Mammary epithelial cell (primary cell): ENCODE results near the gene LYST.

ENCODE experiments used
- EZH2 ChIP-seq: IDR thresholded peaks from 2 replicates; pipeline ENCODE4 v1.6.1; 2012; ENCODE audit warnings: low read length, inconsistent platforms, borderline replicate concordance
- TF ChIP-seq, protein P1 (sequence below), 2 donors: IDR thresholded peaks in 1 of 2; conservative IDR thresholded peaks in 1 of 2; 2 replicates each; pipeline ENCODE4 v1.5.1; 2011 to 2012; ENCODE audit warnings: inconsistent platforms in 2 of 2, low read length in 2 of 2, mild to moderate bottlenecking in 2 of 2, control low read depth in 1 of 2, low read depth in 1 of 2; ENCODE audit not compliant: insufficient read depth in 1 of 2; ENCODE audit errors: extremely low read depth in 1 of 2

DNA sequence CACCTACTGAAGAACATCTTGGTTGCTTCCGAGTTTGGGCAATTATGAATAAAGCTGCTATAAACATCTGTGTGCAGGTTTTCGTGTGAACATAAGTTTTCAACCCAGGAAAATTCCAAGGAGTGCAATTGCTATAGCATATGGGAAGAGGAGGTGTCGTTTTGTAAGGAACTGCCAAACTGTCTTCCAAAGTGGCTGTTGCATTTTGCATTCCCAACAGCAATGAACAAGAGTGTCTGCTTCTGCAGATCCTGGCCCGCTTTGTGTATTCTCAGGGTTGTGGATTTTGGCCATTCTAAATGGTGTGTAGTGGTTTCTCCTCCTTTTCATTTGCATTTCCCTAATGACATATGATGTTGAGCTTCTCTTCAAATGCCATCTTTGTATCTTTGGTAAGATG lies 240.9 kb downstream of the LYST start:
- no peak for TF ChIP-seq EZH2
- TF ChIP-seq, protein P1, sequence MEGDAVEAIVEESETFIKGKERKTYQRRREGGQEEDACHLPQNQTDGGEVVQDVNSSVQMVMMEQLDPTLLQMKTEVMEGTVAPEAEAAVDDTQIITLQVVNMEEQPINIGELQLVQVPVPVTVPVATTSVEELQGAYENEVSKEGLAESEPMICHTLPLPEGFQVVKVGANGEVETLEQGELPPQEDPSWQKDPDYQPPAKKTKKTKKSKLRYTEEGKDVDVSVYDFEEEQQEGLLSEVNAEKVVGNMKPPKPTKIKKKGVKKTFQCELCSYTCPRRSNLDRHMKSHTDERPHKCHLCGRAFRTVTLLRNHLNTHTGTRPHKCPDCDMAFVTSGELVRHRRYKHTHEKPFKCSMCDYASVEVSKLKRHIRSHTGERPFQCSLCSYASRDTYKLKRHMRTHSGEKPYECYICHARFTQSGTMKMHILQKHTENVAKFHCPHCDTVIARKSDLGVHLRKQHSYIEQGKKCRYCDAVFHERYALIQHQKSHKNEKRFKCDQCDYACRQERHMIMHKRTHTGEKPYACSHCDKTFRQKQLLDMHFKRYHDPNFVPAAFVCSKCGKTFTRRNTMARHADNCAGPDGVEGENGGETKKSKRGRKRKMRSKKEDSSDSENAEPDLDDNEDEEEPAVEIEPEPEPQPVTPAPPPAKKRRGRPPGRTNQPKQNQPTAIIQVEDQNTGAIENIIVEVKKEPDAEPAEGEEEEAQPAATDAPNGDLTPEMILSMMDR (conservative IDR thresholded peaks at IDR 0.05 in 1 of 2, IDR thresholded peaks at IDR 0.05 in 1 of 2; ENCODE audit: extremely low read depth in 1 of 2, insufficient read depth in 1 of 2, low read depth in 1 of 2, low read length in 2 of 2): no peak
